GM23338 (cell line): ENCODE data around the gene MDGA2. TPM values are rescaled to one million over a fixed set of nuclear protein-coding genes. Genes with fewer than 3 reads are reported as not detected.

Experiments
- ATAC-seq: fragments of 200-7000 bp; cut with Tn5 transposase; 3 replicates; pipeline ENCODE4 v1.9.1; 2020
- DNase-seq: peaks from one replicate; pipeline ENCODE4 v3.0.0-alpha.2; 2015; ENCODE audit warnings: low spot score
- H2AFZ ChIP-seq: fragments of 200-600 bp; sonication (generic); 2 replicates; pipeline ENCODE4 v1.8.0; 2016; ENCODE audit warnings: antibody characterized with exemption, mild to moderate bottlenecking, moderate library complexity
- H3F3A ChIP-seq: fragments of 200-600 bp; sonication (generic); replicated peaks from 2 replicates; pipeline ENCODE4 v1.8.0; 2017; ENCODE audit warnings: antibody characterized with exemption, mixed run types, low read depth
- H3K27ac ChIP-seq: fragments of 200-600 bp; sonication (generic); 2 replicates; pipeline ENCODE4 v1.6.1; 2016; ENCODE audit warnings: low read depth
- H3K27me3 ChIP-seq: fragments of 200-600 bp; sonication (generic); 2 replicates; pipeline ENCODE4 v1.8.0; 2016; ENCODE audit warnings: mild to moderate bottlenecking, mixed run types, moderate library complexity; ENCODE audit not compliant: insufficient read depth
- H3K36me3 ChIP-seq: fragments of 200-600 bp; sonication (generic); 2 replicates; pipeline ENCODE4 v1.8.0; 2016; ENCODE audit warnings: mild to moderate bottlenecking; ENCODE audit not compliant: insufficient read depth
- H3K4me1 ChIP-seq: fragments of 200-600 bp; sonication (generic); 2 replicates; pipeline ENCODE4 v1.8.0; 2016; ENCODE audit warnings: mild to moderate bottlenecking, moderate library complexity; ENCODE audit not compliant: insufficient read depth
- H3K4me2 ChIP-seq: fragments of 200-600 bp; sonication (generic); 2 replicates; pipeline ENCODE4 v1.7.1; 2017; ENCODE audit warnings: mixed run types
- H3K4me3 ChIP-seq: fragments of 200-600 bp; sonication (generic); 2 replicates; pipeline ENCODE4 v1.6.1; 2016; ENCODE audit warnings: mixed run types
- H3K79me2 ChIP-seq: fragments of 200-600 bp; sonication (generic); replicated peaks from 2 replicates; pipeline ENCODE4 v1.8.0; 2017; ENCODE audit warnings: mild to moderate bottlenecking; ENCODE audit not compliant: insufficient read depth
- H3K9me2 ChIP-seq: fragments of 200-600 bp; sonication (generic); 2 replicates; pipeline ENCODE4 v1.8.0; 2017; ENCODE audit not compliant: insufficient read depth
- H4K20me1 ChIP-seq: fragments of 200-600 bp; sonication (generic); replicated peaks from 2 replicates; pipeline ENCODE4 v1.8.0; 2017; ENCODE audit warnings: mild to moderate bottlenecking; ENCODE audit not compliant: insufficient read depth
- H3K27ac Mint-ChIP-seq: 2 replicates; pipeline ENCODE4 v1.8.0; 2020; ENCODE audit warnings: inconsistent platforms, mild to moderate bottlenecking, moderate library complexity, mixed read lengths
- H3K27me3 Mint-ChIP-seq: 3 replicates; pipeline ENCODE4 v1.8.0; 2022; ENCODE audit warnings: low read depth, mild to moderate bottlenecking, moderate library complexity, mixed read lengths, inconsistent platforms; ENCODE audit not compliant: insufficient read depth, poor library complexity
- H3K36me3 Mint-ChIP-seq: 3 replicates; pipeline ENCODE4 v1.8.0; 2021; ENCODE audit warnings: low read depth, mild to moderate bottlenecking, inconsistent platforms, moderate library complexity, mixed read lengths
- H3K4me1 Mint-ChIP-seq: 3 replicates; pipeline ENCODE4 v1.8.0; 2020; ENCODE audit warnings: mild to moderate bottlenecking, inconsistent platforms, mixed read lengths
- H3K4me3 Mint-ChIP-seq: 3 replicates; pipeline ENCODE4 v1.8.0; 2021; ENCODE audit warnings: moderate library complexity, mild to moderate bottlenecking, inconsistent platforms, mixed read lengths
- H3K9me3 Mint-ChIP-seq: 3 replicates; pipeline ENCODE4 v1.8.0; 2020; ENCODE audit warnings: moderate library complexity, mild to moderate bottlenecking, inconsistent platforms, mixed read lengths
- CREB1 ChIP-seq: fragments of 250-450 bp; sonication (Bioruptor Pico); IDR thresholded peaks from 2 replicates; pipeline ENCODE4 v1.5.0; 2020; ENCODE audit warnings: low read depth, mild to moderate bottlenecking, moderate library complexity
- CTCF ChIP-seq, 2 experiments: fragments of 200-600 bp in 1 of 2; sonication (generic) in 1 of 2; conservative IDR thresholded peaks; 2 replicates each; pipeline versions ENCODE4 v1.5.1 to v1.6.1; 2016 to 2017; ENCODE audit warnings: antibody characterized with exemption in 2 of 2, low read depth in 2 of 2, mild to moderate bottlenecking in 2 of 2, moderate library complexity in 1 of 2
- ETS1 ChIP-seq: IDR thresholded peaks from 2 replicates; pipeline ENCODE4 v1.6.1; 2016; ENCODE audit warnings: antibody characterized with exemption
- EZH2 ChIP-seq: fragments of 200-600 bp; sonication (generic); IDR thresholded peaks from one replicate; pipeline ENCODE4 v1.8.0; 2017; ENCODE audit warnings: antibody characterized with exemption, mild to moderate bottlenecking, low read depth; ENCODE audit not compliant: unreplicated experiment
- EZH2phosphoT487 ChIP-seq: fragments of 200-600 bp; sonication (generic); IDR thresholded peaks from one replicate; pipeline ENCODE4 v1.8.1; 2018; ENCODE audit warnings: antibody characterized with exemption; ENCODE audit not compliant: unreplicated experiment
- JUNB ChIP-seq: IDR thresholded peaks from one replicate; pipeline ENCODE4 v1.6.1; 2016; ENCODE audit warnings: antibody characterized with exemption; ENCODE audit not compliant: unreplicated experiment
- NANOG ChIP-seq: IDR thresholded peaks from 2 replicates; pipeline ENCODE4 v1.6.1; 2016; ENCODE audit warnings: antibody characterized with exemption, borderline replicate concordance
- POLR2AphosphoS5 ChIP-seq: IDR thresholded peaks from 2 replicates; pipeline ENCODE4 v1.6.1; 2016; ENCODE audit warnings: antibody characterized with exemption, low read depth
- REST ChIP-seq: IDR thresholded peaks from one replicate; pipeline ENCODE4 v1.6.1; 2018; ENCODE audit warnings: antibody characterized with exemption; ENCODE audit not compliant: unreplicated experiment
- STAT1 ChIP-seq: IDR thresholded peaks from one replicate; pipeline ENCODE4 v1.6.1; 2016; ENCODE audit warnings: antibody characterized with exemption; ENCODE audit not compliant: unreplicated experiment
- ZNF114 ChIP-seq: fragments of 250-450 bp; sonication (Bioruptor Pico); IDR thresholded peaks from 2 replicates; pipeline ENCODE4 v1.5.0; 2020; ENCODE audit warnings: mild to moderate bottlenecking, moderate library complexity
- ZNF331 ChIP-seq: fragments of 250-450 bp; sonication (Bioruptor Pico); IDR thresholded peaks from 2 replicates; pipeline ENCODE4 v1.5.0; 2020; ENCODE audit warnings: low read depth, mild to moderate bottlenecking, moderate library complexity
- ZNF462 ChIP-seq: fragments of 250-450 bp; sonication (Bioruptor Pico); IDR thresholded peaks from 2 replicates; pipeline ENCODE4 v1.5.0; 2020; ENCODE audit warnings: mild to moderate bottlenecking, moderate library complexity
- polyA plus RNA-seq: library from polyadenylated mRNA; unstranded; fragments of >200 nt; fragmentation: Nextera tagmentation; extraction: Ambion mirVana; gene quantifications from 2 replicates; pipeline ENCODE4 v1.2.1, GENCODE V29; 2016
- total RNA-seq: library from RNA; depleted of rRNA; stranded (reverse); fragments of >200 nt; shearing (Covaris generic); gene quantifications from 2 replicates; pipeline ENCODE4 v1.2.3, GENCODE V29; 2014

The MDGA2 gene
- total and polyA plus RNA-seq, 2 experiments from 2014 or later: 0.68 to 1.7 TPM

- H3K27ac ChIP-seq: no peak overlapping the region
- H3K27me3 ChIP-seq: no peaks in the 10 kb centered on the region
- H3K27ac Mint-ChIP-seq: no peak overlapping the region; the same call in 1 of the 2 replicates
- DNase-seq: peak; percentile 38
- H3K4me2 ChIP-seq: no peak overlapping the region
- no peaks in the 10 kb centered on the region for H3K9me3 Mint-ChIP-seq
- H3K9me2 ChIP-seq: no peaks in the 10 kb centered on the region
- peaks cover 11% of the 10 kb centered on the region; the same call in 2 of the 3 replicates for H3K4me1 Mint-ChIP-seq
- peaks cover 1% of the 10 kb centered on the region for H3K27me3 Mint-ChIP-seq
- H3K36me3 Mint-ChIP-seq: no peaks in the 10 kb centered on the region
- ATAC-seq: peak; percentile 84
- H4K20me1 ChIP-seq: no peaks in the 10 kb centered on the region
- no peak overlapping the region for H3K4me3 ChIP-seq
- H3K4me3 Mint-ChIP-seq: no peak overlapping the region
- no peaks in the 10 kb centered on the region for H3K79me2 ChIP-seq
- TF ChIP-seq POLR2AphosphoS5: no peak
- TF ChIP-seq NANOG: no peak
- TF ChIP-seq EZH2phosphoT487: no peak
- TF ChIP-seq ZNF331: no peak
- TF ChIP-seq EZH2: no peak
- TF ChIP-seq ETS1: no peak
- no peak for TF ChIP-seq CTCF (conservative IDR thresholded peaks at IDR 0.05; ENCODE audit: low read depth in 2 of 2)
- TF ChIP-seq JUNB: no peak
- TF ChIP-seq CREB1: no peak
- no peak for TF ChIP-seq ZNF462
- TF ChIP-seq ZNF114: no peak
- TF ChIP-seq REST: no peak
- TF ChIP-seq STAT1: no peak
- no peak overlapping the region; the same call in 1 of the 2 replicates for H2AFZ ChIP-seq
- H3K36me3 ChIP-seq: no peaks in the 10 kb centered on the region
- no peaks in the 10 kb centered on the region for H3F3A ChIP-seq
- H3K4me1 ChIP-seq: no peaks in the 10 kb centered on the region
Observed at GRCh38 chr14:46902837-46903236, 772.6 kb downstream of the MDGA2 start.
